GM20000 (cell line): ENCODE measurements around the gene RPE.

ENCODE experiments used
- DNase-seq: peaks from one replicate; pipeline ENCODE4 v3.0.0; 2012; ENCODE audit warnings: low spot score
- CTCF ChIP-seq: IDR thresholded peaks from 2 replicates; pipeline ENCODE4 v1.5.1; 2012; ENCODE audit warnings: mild to moderate bottlenecking, control low read depth; ENCODE audit errors: extremely low read depth, missing control alignments

RPE gene

DNA sequence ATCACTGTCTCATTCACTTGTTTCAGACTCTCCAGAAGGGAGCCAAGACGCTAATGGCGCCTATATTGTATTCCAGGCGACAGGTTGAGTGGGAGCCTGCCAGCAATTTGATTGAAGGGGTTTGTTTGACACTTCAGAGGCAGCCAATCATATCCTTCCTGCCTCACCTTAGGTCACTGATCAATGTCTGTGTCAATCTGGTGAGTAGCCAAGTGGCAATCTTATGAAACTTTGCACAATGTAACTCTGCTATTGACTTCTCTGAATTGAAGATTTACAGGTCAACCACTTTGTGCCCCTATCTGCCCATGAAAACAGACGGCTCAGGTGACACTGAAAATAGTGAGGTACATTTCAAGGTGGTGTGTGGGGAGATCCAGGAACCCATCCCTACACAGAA, 32.7 kb upstream of the RPE start:
- no peak for DNase-seq
- no peak for TF ChIP-seq CTCF

- DNase-seq = no peak
- TF ChIP-seq CTCF = no peak
Measured at GRCh38 chr2:209970271-209970670, 32.2 kb upstream of the RPE start.

DNA sequence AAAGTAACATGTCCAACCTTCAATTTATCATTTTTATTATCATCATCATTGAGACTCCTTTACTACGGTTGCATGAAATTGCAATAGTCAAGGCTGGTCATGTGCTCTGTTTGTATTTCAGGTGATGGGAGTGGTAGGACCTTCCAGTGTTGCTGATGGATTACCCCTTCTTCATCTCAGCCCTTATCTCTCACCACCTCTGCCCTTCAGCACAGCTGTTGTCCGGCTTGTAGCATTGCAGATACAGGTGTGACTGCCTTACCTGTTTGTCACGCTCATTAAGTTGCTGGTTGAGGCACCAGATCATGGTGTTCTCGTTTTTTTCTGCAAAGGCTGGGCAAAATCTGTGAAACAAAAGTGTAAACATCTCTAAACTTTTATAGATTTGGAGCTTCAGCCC, 31.7 kb upstream of the RPE start:
- DNase-seq = no peak
- no peak for TF ChIP-seq CTCF

DNA sequence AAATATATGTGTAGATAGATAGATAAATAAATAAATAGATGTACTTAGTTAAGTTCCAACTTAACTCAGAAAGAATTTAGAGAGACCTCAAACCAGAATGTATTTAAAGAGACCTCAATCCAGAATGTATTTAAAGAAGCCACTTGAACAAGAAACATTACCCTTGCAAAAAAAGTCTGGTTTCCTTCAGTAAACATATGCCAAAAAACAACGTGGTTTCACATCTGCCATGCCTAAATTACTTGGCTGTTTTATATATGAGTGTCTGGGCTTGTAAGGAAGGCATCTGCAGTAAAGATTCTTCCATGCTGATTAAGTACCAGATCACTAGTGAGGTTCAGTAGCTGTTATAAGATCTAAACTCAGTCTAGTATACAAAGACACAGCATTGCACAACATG, 29.1 kb upstream of the RPE start:
- no peak for TF ChIP-seq CTCF

GRCh38 chr2:209974576-209974975, 27.9 kb upstream of the RPE start:
- no peak for DNase-seq
- TF ChIP-seq CTCF = no peak

More for the DNA sequence above, 29.1 kb upstream of the RPE start:
- DNase-seq = no peak

- no peak for DNase-seq
- TF ChIP-seq CTCF = no peak
Measured at GRCh38 chr2:209976698-209977385, 25.6 kb upstream of the RPE start.

- peak; percentile 30 for DNase-seq
- no peak for TF ChIP-seq CTCF
Measured at GRCh38 chr2:209977386-209978239, 24.8 kb upstream of the RPE start.
